HT1080 (cell line): ENCODE results near the gene ELOB. TPM values are rescaled to one million over a fixed set of nuclear protein-coding genes. Genes with fewer than 3 reads are reported as not detected.
"Not testable (repeated sequence)": the region's sequence is repeated elsewhere in the genome, so short reads cannot be mapped to it uniquely, and the experiment has no call there.

Source experiments
- DNase-seq: peaks from one replicate; pipeline ENCODE4 v3.0.0-alpha.2; 2015; ENCODE audit warnings: low read depth
- small RNA-seq: library from RNA; depleted of rRNA; stranded (forward); fragments of <200 nt; gene quantifications from one replicate; pipeline ENCODE3, GENCODE V24; 2014
- total RNA-seq: library from RNA; depleted of rRNA; stranded (reverse); fragments of >200 nt; shearing (Covaris generic); gene quantifications from 2 replicates; pipeline ENCODE4 v1.2.3, GENCODE V29; 2014; rRNA removed

Gene ELOB
- total RNA-seq, 1 experiment from 2014 or later, result 159 TPM

DNA sequence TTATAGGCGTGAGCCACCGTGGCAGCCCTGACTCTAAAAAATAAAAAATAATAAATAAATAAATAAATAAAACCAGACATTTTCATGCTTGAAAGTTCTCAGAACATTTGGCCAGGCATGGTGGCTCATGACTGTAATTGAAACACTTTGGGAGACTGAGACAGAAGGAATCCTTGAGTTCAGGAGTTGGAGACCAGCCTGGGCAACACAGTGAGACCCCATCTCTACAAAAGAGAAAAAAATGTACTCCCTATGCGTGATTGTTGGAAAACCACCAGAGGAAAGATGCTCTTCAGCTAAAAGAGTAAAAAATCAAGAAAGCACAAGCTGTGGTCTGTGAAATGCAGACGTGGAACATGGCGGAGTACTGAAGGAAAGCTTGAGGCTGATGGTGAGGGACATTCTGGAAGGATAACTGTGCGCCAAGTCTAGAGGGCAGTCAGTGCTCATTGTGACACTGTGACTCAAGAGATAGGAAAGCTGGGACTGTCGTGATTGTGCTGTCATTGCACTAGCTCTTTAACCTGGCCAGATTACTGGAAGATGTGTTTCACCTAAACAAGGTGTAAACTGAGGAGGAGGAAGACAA lies 52.9 kb downstream of the ELOB start:
- no peak for DNase-seq

DNA sequence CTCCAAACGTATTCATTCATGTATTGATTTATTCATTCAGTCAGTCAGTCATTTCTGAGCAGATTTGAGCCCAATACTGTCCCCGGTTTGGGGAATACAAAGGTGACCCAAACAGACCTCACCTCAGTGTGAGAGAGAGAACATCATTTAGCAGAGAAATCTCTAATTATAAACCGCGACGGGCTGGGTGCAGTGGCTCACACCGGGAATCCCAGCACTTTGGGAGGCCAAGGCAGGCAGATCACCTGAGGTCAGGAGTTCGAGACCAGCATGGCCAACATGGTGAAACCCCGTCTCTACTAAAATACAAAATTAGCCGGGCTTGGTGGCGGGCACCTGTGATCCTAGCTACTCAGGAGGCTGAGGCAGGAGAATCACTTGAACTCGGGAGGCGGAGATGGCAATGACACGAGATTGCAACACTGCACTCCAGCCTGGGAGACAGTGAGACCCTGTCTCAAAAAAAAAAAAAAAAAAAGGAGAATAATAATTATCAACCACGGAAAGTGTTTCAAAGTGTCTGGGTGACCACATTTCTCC lies 55.4 kb downstream of the ELOB start:
- not testable (repeated sequence) for DNase-seq

Small RNA genes within 50 kb of the gene (small RNA-seq; reads per million reads assigned to genes)
- 0.25 reads per million, percentile 18 among the genes with 10 or more reads in this experiment for gene SNORA3C

Other genes starting within 250 kb of the ELOB start
- not detected in 2 replicates for gene CEMP1, start 245.9 kb downstream of the ELOB start, total RNA-seq
- 18.2 and 21.5 TPM in 2 replicates for gene PDPK1, start 239.3 kb downstream of the ELOB start, total RNA-seq
- gene KCTD5, start 94.8 kb downstream of the ELOB start, total RNA-seq, result 45.4 and 61.4 TPM in 2 replicates
- gene PRSS27, start 57.1 kb downstream of the ELOB start, total RNA-seq, result not detected in 2 replicates
- 46.2 and 63.5 TPM in 2 replicates for gene SRRM2, start 24.6 kb downstream of the ELOB start, total RNA-seq
- not detected in 2 replicates for gene PRSS33, start 10.3 kb upstream of the ELOB start, total RNA-seq
- not detected in 2 replicates for gene PRSS41, start 21.2 kb upstream of the ELOB start, total RNA-seq
- gene PRSS21, start 40.0 kb upstream of the ELOB start, total RNA-seq, result not detected in 2 replicates
- gene ZG16B, start 53.0 kb upstream of the ELOB start, total RNA-seq, result 0.20 and 0.47 TPM in 2 replicates
- gene PRSS22, start 80.9 kb upstream of the ELOB start, total RNA-seq, result not detected in 2 replicates
- gene FLYWCH2, start 105.9 kb upstream of the ELOB start, total RNA-seq, result 33.2 and 34.5 TPM in 2 replicates
- 21.0 and 25.8 TPM in 2 replicates for gene FLYWCH1, start 134.7 kb upstream of the ELOB start, total RNA-seq
- 2.4 and 2.5 TPM in 2 replicates for gene KREMEN2, start 187.0 kb upstream of the ELOB start, total RNA-seq
- 47.9 TPM in 2 replicates for gene PAQR4, start 192.1 kb upstream of the ELOB start, total RNA-seq
- gene PKMYT1, start 203.2 kb upstream of the ELOB start, total RNA-seq, result 37.6 and 46.9 TPM in 2 replicates
- not detected in 2 replicates for gene CLDN9, start 235.6 kb upstream of the ELOB start, total RNA-seq
- gene CLDN6, start 240.9 kb upstream of the ELOB start, total RNA-seq, result 0.07 TPM in 1 of 2 replicates, not detected in the other
- gene TNFRSF12A, start 243.1 kb upstream of the ELOB start, total RNA-seq, result 411 and 496 TPM in 2 replicates
- 246 and 370 TPM in 2 replicates for gene HCFC1R1, start 246.7 kb upstream of the ELOB start, total RNA-seq
- 56.9 and 64.6 TPM in 2 replicates for gene THOC6, start 246.8 kb upstream of the ELOB start, total RNA-seq